ENCODE results near the gene NOXO1.
"Not testable (repeated sequence)": the region's sequence is repeated elsewhere in the genome, so short reads cannot be mapped to it uniquely, and the experiment has no call there.

The NOXO1 gene

DNA sequence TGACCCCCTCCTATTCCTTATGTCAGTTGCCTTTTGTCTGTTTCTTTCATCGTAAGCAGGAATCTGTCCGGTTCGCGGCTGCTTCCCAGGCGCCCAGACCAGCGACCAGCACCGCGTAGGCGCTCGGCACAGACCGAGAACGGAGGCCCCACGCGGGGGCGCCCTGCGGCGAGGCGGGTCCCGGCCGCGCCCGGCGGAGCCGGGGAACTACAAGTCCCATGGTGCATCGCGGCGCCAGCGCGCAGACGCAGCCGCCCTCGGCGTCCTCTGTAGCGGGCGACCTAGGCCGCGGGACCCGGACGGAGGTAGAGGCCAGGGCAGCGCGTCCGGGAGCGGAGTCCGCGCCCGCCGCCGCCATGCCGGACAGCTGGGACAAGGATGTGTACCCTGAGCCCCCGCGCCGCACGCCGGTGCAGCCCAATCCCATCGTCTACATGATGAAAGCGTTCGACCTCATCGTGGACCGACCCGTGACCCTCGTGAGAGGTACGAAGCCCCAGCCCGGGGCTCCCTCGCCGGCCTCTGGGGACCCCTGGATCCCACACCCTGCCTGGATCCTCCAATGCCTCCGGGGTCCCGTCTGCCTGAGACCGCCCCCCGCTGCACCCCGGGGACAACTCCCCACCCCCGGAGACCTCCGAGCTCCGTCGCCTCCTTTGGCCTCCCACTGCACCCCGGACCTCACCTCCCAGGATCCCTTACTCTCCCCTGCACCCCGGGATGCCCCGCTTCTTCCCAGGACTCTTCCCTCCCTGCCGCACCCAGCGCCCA is 21.8 kb downstream of the NOXO1 start, which contains the start of gene NDUFB10:
Gene NDUFB10 (plus strand): TSS at position 270 of the 771 bp plus-strand sequence. CDS start 87 bp downstream, at position 357.
- peak; percentile 96 for DNase-seq

DNA sequence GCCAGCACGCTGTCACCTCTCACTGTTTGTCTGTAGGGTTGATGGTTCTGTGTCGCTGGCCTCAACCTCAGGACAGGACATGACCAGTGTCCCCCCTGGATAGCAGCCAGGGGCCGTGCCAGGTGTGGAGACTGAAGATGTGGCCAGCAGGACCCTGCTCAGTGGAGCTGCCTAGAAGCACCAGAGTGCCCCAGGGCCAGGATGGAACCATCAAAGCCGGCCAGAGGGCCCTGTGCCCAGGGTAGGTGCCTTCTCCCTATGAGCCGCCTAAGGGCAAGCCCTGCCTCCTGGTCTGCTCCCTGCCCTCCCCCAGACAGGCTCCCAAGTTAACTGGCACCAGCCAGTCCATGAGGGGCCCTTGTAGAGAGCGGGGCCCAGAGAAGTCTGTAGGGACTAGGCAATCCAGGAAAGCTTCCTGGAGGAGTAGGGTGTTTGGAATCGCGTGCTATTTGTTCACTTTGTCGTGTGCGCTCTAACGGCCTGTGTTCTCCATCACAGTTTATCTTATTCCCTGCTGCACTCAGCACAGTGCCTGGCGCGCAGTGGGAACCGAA is 22.5 kb downstream of the NOXO1 start:
- no peak for DNase-seq

- not testable (repeated sequence) for DNase-seq
Measured at GRCh38 chr16:1958143-1958491, 23.2 kb downstream of the NOXO1 start.

- DNase-seq: not testable (repeated sequence)
Measured at GRCh38 chr16:1957434-1958142, 23.7 kb downstream of the NOXO1 start.

DNA sequence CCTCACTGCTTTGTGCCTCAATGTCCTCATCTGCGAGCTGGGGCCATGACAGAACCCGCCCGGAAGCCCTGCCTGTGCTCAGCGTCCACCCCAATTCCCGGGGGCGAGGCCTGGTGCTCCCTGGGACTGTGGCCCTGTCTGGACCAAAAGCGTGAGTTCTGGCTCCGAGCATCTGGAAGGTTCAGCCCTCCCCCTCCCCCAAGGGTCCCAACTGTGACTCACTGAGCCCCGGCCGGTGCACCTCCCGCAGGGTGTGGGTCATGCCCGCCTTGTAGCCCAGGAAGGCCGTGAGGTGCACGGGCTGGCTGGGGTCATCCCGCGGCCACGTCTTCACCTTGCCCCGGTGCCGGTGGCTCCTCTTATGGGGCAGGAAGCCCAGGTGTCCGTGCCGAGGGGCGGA is 27.5 kb downstream of the NOXO1 start:
- DNase-seq: no peak

GRCh38 chr16:1950559-1950958 is 30.7 kb downstream of the NOXO1 start:
- no peak for DNase-seq

DNA sequence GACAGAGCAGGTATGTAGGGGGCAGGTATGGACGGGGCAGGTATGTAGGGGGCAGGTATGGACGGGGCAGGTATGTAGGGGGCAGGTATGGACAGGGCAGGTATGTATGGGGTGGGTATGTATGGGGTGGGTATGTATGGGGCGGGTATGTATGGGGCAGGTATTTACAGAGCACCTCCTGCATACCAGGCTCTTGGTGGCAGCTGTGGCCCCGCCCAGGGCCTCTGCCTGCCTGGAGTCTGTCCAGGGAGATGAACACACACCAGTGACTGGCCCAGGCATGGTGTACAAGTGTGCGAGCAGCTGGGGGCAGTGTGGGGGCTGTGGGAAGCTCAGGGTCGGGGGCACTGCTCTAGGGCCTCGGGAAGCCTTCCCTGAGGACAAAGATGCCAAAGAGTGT is 31.2 kb downstream of the NOXO1 start:
- no peak for DNase-seq

DNA sequence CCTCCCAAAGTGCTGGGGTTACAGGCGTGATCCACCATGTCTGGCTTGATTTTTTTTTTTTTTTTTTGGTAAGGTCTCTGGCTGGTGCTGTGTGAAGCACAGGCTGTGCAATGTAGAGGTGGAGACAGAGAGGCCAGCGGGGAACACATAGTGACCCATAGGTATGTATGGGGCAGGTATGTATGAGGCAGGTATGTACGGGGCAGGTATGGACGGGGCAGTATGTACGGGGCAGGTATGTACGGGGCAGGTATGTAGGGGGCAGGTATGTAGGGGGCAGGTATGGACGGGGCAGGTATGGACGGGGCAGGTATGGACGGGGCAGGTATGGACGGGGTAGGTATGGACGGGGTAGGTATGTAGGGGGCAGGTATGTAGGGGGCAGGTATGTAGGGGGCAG is 31.8 kb downstream of the NOXO1 start:
- no peak for DNase-seq

DNA sequence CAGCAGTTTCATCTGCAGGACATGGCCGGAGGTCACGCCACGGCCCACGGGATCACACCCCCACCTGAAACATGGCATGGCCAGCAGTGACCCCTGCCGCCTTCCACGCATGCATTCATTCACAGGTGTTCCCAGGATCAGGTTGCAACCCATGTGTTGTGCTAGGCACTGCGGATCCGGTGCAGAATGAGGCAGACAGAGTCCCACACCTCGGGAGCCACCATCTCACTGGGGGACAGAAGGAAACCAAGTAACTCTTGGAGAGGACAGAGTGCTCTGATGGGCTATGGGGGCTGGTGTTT is 33.9 kb downstream of the NOXO1 start:
- no peak for DNase-seq

- DNase-seq: no peak
Measured at GRCh38 chr16:1946495-1947368, 34.5 kb downstream of the NOXO1 start.

- DNase-seq: no peak
Measured at GRCh38 chr16:1945559-1946391, 35.5 kb downstream of the NOXO1 start.

GRCh38 chr16:1944612-1945199 is 36.6 kb downstream of the NOXO1 start:
- DNase-seq: no peak

DNA sequence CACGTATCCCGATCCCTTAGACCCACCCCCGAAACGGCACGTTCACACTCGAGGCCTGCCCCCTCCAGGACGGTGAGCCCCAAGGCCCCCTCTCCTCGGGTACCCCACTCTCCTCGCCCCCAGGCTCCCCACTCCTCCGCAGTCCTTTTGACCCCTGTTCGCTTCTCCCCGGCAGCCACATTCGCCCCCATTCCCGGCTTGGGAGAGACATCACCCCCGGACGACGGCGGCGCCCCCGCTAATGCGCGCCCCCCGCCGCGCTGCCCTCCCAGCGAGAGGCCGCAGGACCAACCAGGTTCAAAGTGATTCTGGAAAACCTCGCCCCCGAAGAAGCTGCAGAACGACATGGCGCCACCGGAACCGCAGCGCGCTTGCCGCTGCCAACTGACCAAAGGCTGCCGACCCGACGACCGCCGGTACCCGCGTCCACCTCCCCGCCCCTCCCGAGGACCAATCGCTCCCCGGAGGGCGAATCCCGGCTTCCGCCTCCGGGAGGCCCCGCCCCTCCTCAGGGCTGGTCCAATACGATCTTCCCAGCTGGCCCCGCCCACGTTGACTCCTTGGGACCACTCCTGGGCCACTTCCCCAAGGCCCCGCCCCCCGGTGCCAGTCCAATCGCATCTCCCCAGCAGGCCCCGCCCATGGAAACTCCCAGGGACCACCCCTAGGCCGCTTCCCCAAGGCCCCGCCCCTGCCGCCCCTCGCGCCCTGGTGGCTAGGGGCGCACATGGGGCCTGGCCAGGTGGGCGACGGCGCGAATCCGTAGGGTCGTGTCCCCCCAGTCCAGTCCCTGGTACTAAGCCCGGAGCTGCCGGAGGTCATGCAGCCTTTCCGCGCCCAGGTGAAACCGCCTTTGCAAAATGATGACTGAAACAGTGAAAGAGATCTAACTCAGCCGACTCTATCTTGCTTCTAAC is 38.2 kb downstream of the NOXO1 start, which contains the start of gene MSRB1:
Gene MSRB1 (minus strand): TSS at position 390 of the 917 bp plus-strand sequence. CDS start 43 bp downstream, at position 347.
- DNase-seq: peak; percentile 100

- DNase-seq: peak; percentile 40
Measured at GRCh38 chr16:1942047-1942809, 39.0 kb downstream of the NOXO1 start.

DNA sequence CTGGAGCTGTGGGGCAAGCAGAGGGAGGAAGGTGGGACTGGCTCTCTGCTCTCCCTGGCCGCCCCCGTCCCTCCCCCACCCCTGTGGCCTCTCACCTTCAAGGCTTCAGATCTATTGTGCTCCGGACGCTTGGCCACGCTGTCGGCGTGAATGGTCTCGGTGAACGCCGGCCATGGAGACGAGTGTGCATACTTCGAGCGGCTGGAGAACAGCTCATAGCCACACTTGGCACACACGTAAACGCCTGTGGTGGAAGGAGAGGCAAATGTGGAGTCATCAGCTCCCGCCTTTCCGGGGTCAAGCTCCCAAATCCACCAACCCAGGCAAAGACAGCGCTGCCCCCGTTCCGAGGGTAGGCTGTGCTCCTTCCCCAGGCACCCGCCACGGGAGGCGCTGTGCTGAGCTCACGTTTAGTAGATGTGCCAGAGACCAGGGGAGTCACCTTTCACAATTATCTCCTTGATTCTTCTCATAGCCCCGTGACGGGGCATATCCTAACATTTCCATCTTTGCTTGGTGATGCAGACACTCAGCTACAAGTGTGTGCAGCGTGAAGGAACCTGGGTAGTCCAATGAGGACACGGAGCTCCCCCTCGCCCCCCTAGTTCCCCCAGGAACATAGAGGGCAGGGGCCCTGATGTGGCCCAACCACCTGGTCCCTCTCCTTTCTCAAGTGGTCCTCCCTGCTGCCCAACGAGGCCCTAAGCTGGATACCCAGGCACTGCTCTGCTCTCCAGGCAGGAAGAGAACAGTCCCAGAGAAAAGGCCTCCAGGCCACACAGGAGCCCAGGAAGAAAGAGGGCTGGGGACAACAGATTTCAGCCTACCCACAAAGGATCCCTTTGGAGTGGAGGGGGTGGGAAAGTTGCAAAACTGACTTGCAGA is 39.9 kb downstream of the NOXO1 start:
- DNase-seq: no peak

GRCh38 chr16:1940273-1941161 is 40.8 kb downstream of the NOXO1 start:
- no peak for DNase-seq

DNA sequence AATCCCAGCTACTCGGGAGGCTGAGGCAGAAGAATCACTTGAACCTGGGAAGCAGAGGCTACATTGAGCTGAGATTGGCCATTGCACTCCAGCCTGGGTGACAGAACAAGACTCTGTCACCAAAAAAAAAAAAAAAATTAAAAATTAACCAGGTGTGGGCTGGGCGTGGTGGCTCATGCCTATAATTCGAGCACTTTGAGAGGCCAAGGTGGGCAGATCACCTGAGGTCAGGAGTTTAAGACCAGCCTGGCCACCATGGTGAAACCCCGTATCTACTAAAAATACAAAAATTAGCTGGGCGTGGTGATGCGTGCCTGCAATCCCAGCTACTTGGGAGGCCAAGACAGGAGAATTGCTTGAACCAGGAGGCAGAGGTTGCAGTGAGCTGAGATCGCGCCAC is 41.4 kb downstream of the NOXO1 start:
- not testable (repeated sequence) for DNase-seq

- DNase-seq: no peak
Measured at GRCh38 chr16:1938910-1939309, 42.4 kb downstream of the NOXO1 start.

All from stimulated activated CD4-positive, alpha-beta T cell treated with anti-CD3 and anti-CD28 coated beads, Interleukin-15, amount 100 ng/mL, for 24 hours (primary cell).